Upper lobe of right lung (tissue), 1 donor: Measurements from ENCODE around the gene NUP214. TPM values are rescaled to one million over a fixed set of nuclear protein-coding genes. Genes with fewer than 3 reads are reported as not detected.
A peak's percentile ranks its signal among the peaks of the same experiment; 100 is the strongest.

Experiments used
- ATAC-seq: fragments of 200-7000 bp; cut with Tn5 transposase; one replicate; pipeline ENCODE4 v1.9.1; 2020; ENCODE audit warnings: mild to moderate bottlenecking, moderate library complexity
- DNase-seq: peaks from one replicate; pipeline ENCODE4 v3.0.0-alpha.2; 2020
- H3K27ac ChIP-seq: fragments of 200-600 bp; one replicate; pipeline ENCODE4 v1.8.0; 2022
- H3K27me3 ChIP-seq: fragments of 200-600 bp; one replicate; pipeline ENCODE4 v1.8.0; 2022; ENCODE audit warnings: mild to moderate bottlenecking
- H3K36me3 ChIP-seq: fragments of 200-600 bp; one replicate; pipeline ENCODE4 v1.8.0; 2022
- H3K4me1 ChIP-seq: fragments of 200-600 bp; one replicate; pipeline ENCODE4 v1.8.0; 2022
- H3K4me3 ChIP-seq: fragments of 200-600 bp; one replicate; pipeline ENCODE4 v1.8.0; 2022; ENCODE audit warnings: mild to moderate bottlenecking
- H3K9me3 ChIP-seq: fragments of 200-600 bp; one replicate; pipeline ENCODE4 v1.8.0; 2022
- CTCF ChIP-seq: fragments of 200-600 bp; IDR thresholded peaks from one replicate; pipeline ENCODE4 v1.8.0; 2022; ENCODE audit warnings: antibody characterized with exemption
- intact Hi-C: fragments of 100-400 bp; cut with DNase I; formaldehyde crosslinking; loops from one replicate; pipeline ENCODE4 v1.11.0; 2022
- total RNA-seq: library from RNA; stranded (reverse); fragmentation: NEBNext Ultra II Directional; extraction: Animal tissue kit (Norgen Biotek cat#: 25700); gene quantifications from one replicate; pipeline ENCODE4 v1.2.1, GENCODE V29; 2021
- donor health status: DM: no; HTN: yes; CAD: no; lungs with severe emphysema.

The NUP214 gene
- total RNA-seq, 1 donor from 2014 or later = 52.2 TPM

GRCh38 chr9:131117121-131117761, 8.1 kb upstream of the NUP214 start:
- TF ChIP-seq CTCF = no peak
- ATAC-seq = peak; percentile 40
- H3K27ac ChIP-seq = peak overlapping the region; percentile 39
- no peak overlapping the region for H3K4me3 ChIP-seq
- DNase-seq = peak; percentile 23
- peaks cover 6% of the 10 kb centered on the region for H3K4me1 ChIP-seq
- no peaks in the 10 kb centered on the region for H3K36me3 ChIP-seq
- intact Hi-C loops = no loop called here
- H3K27me3 ChIP-seq = no peaks in the 10 kb centered on the region
- H3K9me3 ChIP-seq = no peaks in the 10 kb centered on the region

GRCh38 chr9:131117762-131118145, 7.6 kb upstream of the NUP214 start:
- H3K36me3 ChIP-seq = no peaks in the 10 kb centered on the region
- peaks cover 6% of the 10 kb centered on the region for H3K4me1 ChIP-seq
- no peaks in the 10 kb centered on the region for H3K27me3 ChIP-seq
- ATAC-seq (no peak), DNase-seq (no peak)
- no peaks in the 10 kb centered on the region for H3K9me3 ChIP-seq
- intact Hi-C loops = no loop called here
- H3K27ac ChIP-seq = peak overlapping the region; percentile 39
- H3K4me3 ChIP-seq = no peak overlapping the region
- TF ChIP-seq CTCF = no peak

- H3K27ac ChIP-seq = no peak overlapping the region
- TF ChIP-seq CTCF = no peak
- intact Hi-C loops = no loop called here
- H3K4me3 ChIP-seq = no peak overlapping the region
- peaks cover 8% of the 10 kb centered on the region for H3K4me1 ChIP-seq
- no peaks in the 10 kb centered on the region for H3K27me3 ChIP-seq
- H3K36me3 ChIP-seq = no peaks in the 10 kb centered on the region
- DNase-seq = peak; percentile 44
- no peaks in the 10 kb centered on the region for H3K9me3 ChIP-seq
- ATAC-seq = no peak
These were observed 5.8 kb upstream of the NUP214 start for GRCh38 chr9:131119600-131119999.

GRCh38 chr9:131120620-131121228, 4.7 kb upstream of the NUP214 start:
- Histone ChIP-seq H3K9me3 (no peaks in the 10 kb centered on the region), H3K36me3 (no peaks in the 10 kb centered on the region), H3K4me3 (no peak overlapping the region), H3K4me1 (peaks cover 10% of the 10 kb centered on the region), H3K27ac (no peak overlapping the region), H3K27me3 (no peaks in the 10 kb centered on the region)
- no peak for ATAC-seq
- peak; percentile 23 for DNase-seq
- intact Hi-C loops = no loop called here
- TF ChIP-seq CTCF = no peak

GRCh38 chr9:131121346-131121745, 4.0 kb upstream of the NUP214 start:
- ATAC-seq (no peak), DNase-seq (peak; percentile 22)
- H3K4me3 ChIP-seq = no peak overlapping the region
- H3K9me3 ChIP-seq = no peaks in the 10 kb centered on the region
- no peaks in the 10 kb centered on the region for H3K36me3 ChIP-seq
- intact Hi-C loops = no loop called here
- peaks cover 13% of the 10 kb centered on the region for H3K4me1 ChIP-seq
- no peak overlapping the region for H3K27ac ChIP-seq
- H3K27me3 ChIP-seq = no peaks in the 10 kb centered on the region
- TF ChIP-seq CTCF = no peak
